Upper lobe of left lung (tissue), 6 donors: ENCODE results near the gene MASP1. TPM values are rescaled to one million over a fixed set of nuclear protein-coding genes. Genes with fewer than 3 reads are reported as not detected.

Source experiments
- ATAC-seq, 2 donors: fragments of 200-7000 bp; cut with Tn5 transposase; one replicate each; pipeline ENCODE4 v1.9.1; 2022; ENCODE audit warnings: mild to moderate bottlenecking in 2 of 2, moderate library complexity in 2 of 2; ENCODE audit not compliant: low FRiP score in 2 of 2
- DNase-seq, 2 donors: peaks; one replicate each; pipeline ENCODE4 v3.0.0-alpha.2; 2019 to 2020
- H3K27ac ChIP-seq, 4 donors: fragments of 200-600 bp; sonication (generic); one replicate each; pipeline ENCODE4 v1.5.1; 2016 to 2019
- H3K27me3 ChIP-seq, 4 donors: fragments of 200-600 bp; sonication (generic); one replicate each; pipeline ENCODE4 v1.5.1; 2017 to 2019
- H3K36me3 ChIP-seq, 4 donors: fragments of 200-600 bp; sonication (generic); one replicate each; pipeline ENCODE4 v1.5.1; 2016 to 2019
- H3K4me1 ChIP-seq, 4 donors: fragments of 200-600 bp; sonication (generic); one replicate each; pipeline ENCODE4 v1.5.1; 2018 to 2019
- H3K4me3 ChIP-seq, 4 donors: fragments of 200-600 bp; sonication (generic); one replicate each; pipeline ENCODE4 v1.5.1; 2017 to 2019; ENCODE audit warnings: mild to moderate bottlenecking in 2 of 4, moderate library complexity in 1 of 4
- H3K9me3 ChIP-seq, 4 donors: fragments of 200-600 bp; sonication (generic); one replicate each; pipeline ENCODE4 v1.5.1; 2018 to 2019
- EP300 ChIP-seq, 4 donors: sonication (generic); formaldehyde crosslinking; IDR thresholded peaks; one replicate each; pipeline ENCODE4 v1.5.1; 2017; ENCODE audit warnings: antibody characterized with exemption in 4 of 4, control low read depth in 2 of 4
- POLR2A ChIP-seq, 4 donors: fragments of 450-650 bp; IDR thresholded peaks; one replicate each; pipeline ENCODE4 v1.5.1; 2016 to 2017; ENCODE audit warnings: antibody characterized with exemption in 4 of 4, mild to moderate bottlenecking in 2 of 4
- POLR2AphosphoS5 ChIP-seq, 2 donors: sonication (generic); formaldehyde crosslinking; IDR thresholded peaks; one replicate each; pipeline ENCODE4 v1.5.1; 2017; ENCODE audit warnings: antibody characterized with exemption in 2 of 2
- WGBS, 2 donors: methylation state at CpG; one replicate each; pipeline ENCODE4 v1.1.5; 2017 to 2018; 5-methylcytosine and 5-hydroxymethylcytosine counted together
- total RNA-seq, 6 donors: library from RNA; depleted of rRNA in 4 of 6; stranded (reverse); fragments of >200 nt in 4 of 6; gene quantifications; one replicate each; pipeline versions ENCODE4 v1.1.0 to v1.2.1, GENCODE V29; 2016 to 2021
- TF ChIP-seq, protein P1 (sequence below), 6 experiments: fragments of 450-650 bp in 4 of 6; fragments of 200-600 bp in 2 of 6; sonication (generic) in 2 of 6; IDR thresholded peaks; one replicate each; pipeline ENCODE4 v1.5.1; 2016 to 2019; ENCODE audit warnings: antibody characterized with exemption in 6 of 6
- donor health status: DM: no; HTN: no; CAD: no; lungs with moderate emphysema.
- donor health status: DM: no; HTN: yes; CAD: no; lungs with severe emphysema.

MASP1 gene
- total RNA-seq, 6 donors from 2014 or later: 0.22 to 5.9 (median 1.8) TPM

- H3K36me3 ChIP-seq: no peaks in the 10 kb centered on the region
- no peak for DNase-seq
- TF ChIP-seq, protein P1, sequence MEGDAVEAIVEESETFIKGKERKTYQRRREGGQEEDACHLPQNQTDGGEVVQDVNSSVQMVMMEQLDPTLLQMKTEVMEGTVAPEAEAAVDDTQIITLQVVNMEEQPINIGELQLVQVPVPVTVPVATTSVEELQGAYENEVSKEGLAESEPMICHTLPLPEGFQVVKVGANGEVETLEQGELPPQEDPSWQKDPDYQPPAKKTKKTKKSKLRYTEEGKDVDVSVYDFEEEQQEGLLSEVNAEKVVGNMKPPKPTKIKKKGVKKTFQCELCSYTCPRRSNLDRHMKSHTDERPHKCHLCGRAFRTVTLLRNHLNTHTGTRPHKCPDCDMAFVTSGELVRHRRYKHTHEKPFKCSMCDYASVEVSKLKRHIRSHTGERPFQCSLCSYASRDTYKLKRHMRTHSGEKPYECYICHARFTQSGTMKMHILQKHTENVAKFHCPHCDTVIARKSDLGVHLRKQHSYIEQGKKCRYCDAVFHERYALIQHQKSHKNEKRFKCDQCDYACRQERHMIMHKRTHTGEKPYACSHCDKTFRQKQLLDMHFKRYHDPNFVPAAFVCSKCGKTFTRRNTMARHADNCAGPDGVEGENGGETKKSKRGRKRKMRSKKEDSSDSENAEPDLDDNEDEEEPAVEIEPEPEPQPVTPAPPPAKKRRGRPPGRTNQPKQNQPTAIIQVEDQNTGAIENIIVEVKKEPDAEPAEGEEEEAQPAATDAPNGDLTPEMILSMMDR (IDR thresholded peaks at IDR 0.05): no peak
- no peaks in the 10 kb centered on the region for H3K9me3 ChIP-seq
- no peak for ATAC-seq
- no peak overlapping the region for H3K4me3 ChIP-seq
- H3K27ac ChIP-seq: no peak overlapping the region
- no peaks in the 10 kb centered on the region for H3K27me3 ChIP-seq
- H3K4me1 ChIP-seq: no peaks in the 10 kb centered on the region
- 80 to 87% methylated on average over 4 of the region's 4 CpGs for WGBS, 2 donors
These were observed 39.2 kb downstream of the MASP1 start for GRCh38 chr3:187252311-187252710.

DNA sequence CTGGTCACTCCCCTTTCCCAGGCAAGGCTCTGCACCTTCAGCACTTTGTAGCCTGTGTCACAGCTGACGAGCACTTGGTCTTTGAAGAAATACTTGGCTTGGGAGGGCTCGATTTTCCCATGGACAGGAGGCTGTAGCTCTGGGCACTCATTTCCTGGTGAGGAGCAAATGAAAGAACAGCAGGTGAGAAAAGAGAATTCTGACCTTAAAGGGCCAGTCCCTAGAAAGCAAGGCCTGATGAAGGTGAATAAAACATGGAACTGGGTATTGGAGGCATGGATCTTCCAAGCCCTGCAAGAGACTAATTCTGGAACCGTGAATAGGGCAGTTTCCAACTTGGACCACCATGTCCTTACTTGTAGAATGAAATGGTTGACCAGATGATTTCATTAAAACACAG, 39.9 kb downstream of the MASP1 start:
- no peak overlapping the region for H3K27ac ChIP-seq
- no peaks in the 10 kb centered on the region for H3K4me1 ChIP-seq
- no peaks in the 10 kb centered on the region for H3K27me3 ChIP-seq
- TF ChIP-seq POLR2AphosphoS5 (IDR thresholded peaks at IDR 0.05) (no peak), EP300 (IDR thresholded peaks at IDR 0.05) (no peak), POLR2A (IDR thresholded peaks at IDR 0.05) (no peak)
- TF ChIP-seq, protein P1 (IDR thresholded peaks at IDR 0.05): no peak
- ATAC-seq (no peak), DNase-seq (no peak)
- H3K9me3 ChIP-seq: no peaks in the 10 kb centered on the region
- WGBS, 2 donors: 70 to 74% methylated on average over 3 of the region's 3 CpGs
- H3K4me3 ChIP-seq: no peak overlapping the region
- H3K36me3 ChIP-seq: no peaks in the 10 kb centered on the region

DNA sequence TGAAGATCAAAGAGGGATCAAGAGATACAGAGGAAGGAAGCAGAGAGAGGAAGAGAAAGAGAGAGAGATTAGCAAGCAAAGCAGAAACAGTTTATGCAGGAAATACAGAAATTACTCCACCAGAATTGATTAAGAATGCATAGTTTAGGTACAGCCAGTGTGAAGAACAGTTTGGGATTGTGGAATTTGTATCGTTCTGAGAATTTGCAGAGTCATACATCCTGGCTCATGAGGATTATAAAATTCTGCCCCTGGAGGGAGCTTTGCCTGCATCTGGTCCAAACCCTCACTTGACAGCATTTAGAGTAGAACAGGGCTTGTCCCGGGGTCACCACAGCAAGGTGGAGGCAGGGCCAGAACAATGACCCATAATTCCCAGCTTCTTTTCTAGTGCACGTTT, 44.1 kb downstream of the MASP1 start:
- no peak for ATAC-seq
- Histone ChIP-seq H3K9me3 (no peaks in the 10 kb centered on the region), H3K27me3 (no peaks in the 10 kb centered on the region)

GRCh38 chr3:187243933-187244524, 47.5 kb downstream of the MASP1 start:
- H3K4me3 ChIP-seq: no peak overlapping the region
- H3K9me3 ChIP-seq: no peaks in the 10 kb centered on the region
- no peaks in the 10 kb centered on the region for H3K4me1 ChIP-seq
- no peaks in the 10 kb centered on the region for H3K27me3 ChIP-seq
- peak in 1 of 2 donors; percentile 79 for ATAC-seq
- no peaks in the 10 kb centered on the region for H3K36me3 ChIP-seq
- DNase-seq: no peak
- WGBS, 2 donors: 85 to 100% methylated on average over 2 of the region's 2 CpGs
- TF ChIP-seq POLR2AphosphoS5 (IDR thresholded peaks at IDR 0.05): no peak
- TF ChIP-seq, protein P1 (IDR thresholded peaks at IDR 0.05): no peak
- TF ChIP-seq POLR2A (IDR thresholded peaks at IDR 0.05): no peak
- no peak for TF ChIP-seq EP300 (IDR thresholded peaks at IDR 0.05)
- H3K27ac ChIP-seq: no peak overlapping the region

More for the DNA sequence above, 44.1 kb downstream of the MASP1 start:
- Histone ChIP-seq H3K4me3 (no peak overlapping the region), H3K36me3 (no peaks in the 10 kb centered on the region), H3K4me1 (no peaks in the 10 kb centered on the region), H3K27ac (no peak overlapping the region)
- no peak for DNase-seq
- no peak for TF ChIP-seq POLR2A (IDR thresholded peaks at IDR 0.05)
- TF ChIP-seq, protein P1 (IDR thresholded peaks at IDR 0.05): no peak
- no peak for TF ChIP-seq POLR2AphosphoS5 (IDR thresholded peaks at IDR 0.05)
- TF ChIP-seq EP300 (IDR thresholded peaks at IDR 0.05): no peak
- WGBS, 2 donors: 65 to 66% methylated on average over 3 of the region's 3 CpGs

DNA sequence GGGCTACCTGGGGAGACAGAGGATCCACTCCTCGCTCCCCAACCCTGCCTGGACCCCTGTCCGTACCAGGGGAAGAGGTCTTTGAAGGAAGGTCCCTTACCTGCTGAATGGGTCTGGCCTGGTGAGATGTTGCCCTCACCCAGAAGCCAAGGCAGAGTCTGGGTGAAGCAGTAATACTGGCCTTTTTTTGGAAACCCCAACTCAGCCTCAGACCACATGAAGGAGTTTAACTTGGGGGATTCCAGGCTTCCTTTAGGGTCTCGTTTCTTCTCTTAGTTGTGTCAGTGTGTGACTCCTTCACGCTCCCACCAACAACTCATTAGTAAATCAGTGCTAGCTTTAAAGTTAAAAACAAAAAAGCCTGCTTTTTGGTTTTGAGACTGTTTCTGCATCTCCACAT, 48.6 kb downstream of the MASP1 start:
- H3K4me3 ChIP-seq: no peak overlapping the region
- no peaks in the 10 kb centered on the region for H3K9me3 ChIP-seq
- TF ChIP-seq, protein P1 (IDR thresholded peaks at IDR 0.05): no peak
- TF ChIP-seq EP300 (IDR thresholded peaks at IDR 0.05) (no peak), POLR2AphosphoS5 (IDR thresholded peaks at IDR 0.05) (no peak), POLR2A (IDR thresholded peaks at IDR 0.05) (no peak)
- no peak overlapping the region for H3K27ac ChIP-seq
- H3K4me1 ChIP-seq: no peaks in the 10 kb centered on the region
- DNase-seq: no peak
- H3K27me3 ChIP-seq: no peaks in the 10 kb centered on the region
- H3K36me3 ChIP-seq: no peaks in the 10 kb centered on the region
- WGBS, 2 donors: 90 to 95% methylated on average over 4 of the region's 4 CpGs
- ATAC-seq: no peak
